HepG2 (cell line): Measurements from ENCODE around the gene UST. TPM values are rescaled to one million over a fixed set of nuclear protein-coding genes. Genes with fewer than 3 reads are reported as not detected.

Experiments
- ATAC-seq: fragments of 200-7000 bp; cut with Tn5 transposase; 3 replicates; pipeline ENCODE4 v1.9.1; 2020; ENCODE audit warnings: mild to moderate bottlenecking, moderate library complexity
- BruUV-seq: library from RNA; stranded (reverse); fragments of 400-500 nt; replicated peaks from 2 replicates; lab custom pipeline; 2021; lab: Mats Ljungman, UMichigan
- CTCF ChIA-PET: fragments of 300-600 bp; formaldehyde crosslinking; extraction: SDS; loops from one replicate; lab custom pipeline; 2021; ENCODE audit warnings: low total read pairs, inconsistent platforms, low intra/inter-chr PET ratio; lab: Yijun Ruan, JAX
- POLR2A ChIA-PET: fragments of 350-600 bp; sonication (Branson Sonifier 250); formaldehyde crosslinking; loops from one replicate; lab custom pipeline; 2020; ENCODE audit warnings: antibody characterized with exemption, inconsistent platforms; lab: Yijun Ruan, JAX
- DNase-seq: peaks from one replicate; pipeline ENCODE4 v3.0.0-alpha.2; 2015; ENCODE audit warnings: low spot score
- FAIRE-seq: peaks from 3 replicates; lab custom pipeline; 2011; peaks lifted over from hg19 to GRCh38; lab: Jason Lieb, UNC
- H2AFZ ChIP-seq: one replicate; pipeline ENCODE4 v1.6.1; 2011; ENCODE audit warnings: low read length, inconsistent platforms
- H3K27ac ChIP-seq: fragments of 300-600 bp; 3 replicates; pipeline ENCODE4 v1.8.0; 2011; ENCODE audit warnings: mixed run types, mild to moderate bottlenecking, mixed read lengths, low read length, inconsistent platforms; ENCODE audit not compliant: insufficient read depth; ENCODE audit errors: extremely low read length
- H3K27me3 ChIP-seq, 2 experiments: fragments of 200-600 bp in 1 of 2; 2 replicates in 1 of 2; 3 replicates in 1 of 2; pipeline versions ENCODE4 v1.6.0 to v1.8.0; 2011; ENCODE audit warnings: low read length in 2 of 2, mild to moderate bottlenecking in 2 of 2, moderate library complexity in 2 of 2, inconsistent platforms in 1 of 2; ENCODE audit not compliant: insufficient read depth in 2 of 2, control insufficient read depth in 1 of 2
- H3K36me3 ChIP-seq, 2 experiments: fragments of 200-600 bp in 1 of 2; replicated peaks in 1 of 2; 2 replicates in 1 of 2; 3 replicates in 1 of 2; pipeline versions ENCODE4 v1.5.1 to v1.8.0; 2011; ENCODE audit warnings: low read length in 2 of 2, inconsistent platforms in 1 of 2; ENCODE audit not compliant: insufficient read depth in 2 of 2, control insufficient read depth in 1 of 2
- H3K4me1 ChIP-seq: 2 replicates; pipeline ENCODE4 v1.5.1; 2012; ENCODE audit warnings: low read length, inconsistent platforms; ENCODE audit not compliant: insufficient read depth
- H3K4me2 ChIP-seq: 2 replicates; pipeline ENCODE4 v1.6.0; 2011; ENCODE audit warnings: low read depth, low read length, inconsistent platforms
- H3K4me3 ChIP-seq, 3 experiments: fragments of 200-600 bp in 1 of 3; sonication (generic), shearing (Covaris generic) in 1 of 3; replicated peaks in 1 of 3; 2 replicates each; pipeline ENCODE4 v1.5.1; 2011 to 2016; ENCODE audit warnings: low read length in 3 of 3, inconsistent platforms in 2 of 3, low read depth in 2 of 3, mild to moderate bottlenecking in 2 of 3, control low read depth in 1 of 3, mixed read lengths in 1 of 3; ENCODE audit not compliant: insufficient read depth in 1 of 3
- H3K79me2 ChIP-seq: one replicate; pipeline ENCODE4 v1.6.1; 2011; ENCODE audit warnings: low read length, inconsistent platforms; ENCODE audit not compliant: insufficient read depth
- H3K9ac ChIP-seq: 2 replicates; pipeline ENCODE4 v1.6.0; 2011; ENCODE audit warnings: mild to moderate bottlenecking, low read depth, low read length, inconsistent platforms; ENCODE audit not compliant: insufficient read depth
- H3K9me3 ChIP-seq: 2 replicates; pipeline ENCODE4 v1.5.1; 2012; ENCODE audit warnings: mild to moderate bottlenecking, low read length
- H4K20me1 ChIP-seq: 2 replicates; pipeline ENCODE4 v1.6.0; 2011; ENCODE audit warnings: inconsistent platforms, mild to moderate bottlenecking, low read length, moderate library complexity; ENCODE audit not compliant: insufficient read depth
- ARHGAP35 ChIP-seq: sonication (generic); formaldehyde crosslinking; IDR thresholded peaks from 2 replicates; pipeline ENCODE4 v1.9.0; 2022; ENCODE audit warnings: mild to moderate bottlenecking, inconsistent platforms, moderate library complexity, missing genetic modification reagents, borderline replicate concordance
- BATF2 ChIP-seq: sonication (generic); formaldehyde crosslinking; IDR thresholded peaks from 2 replicates; pipeline ENCODE4 v1.8.0; 2022; ENCODE audit warnings: mild to moderate bottlenecking, missing genetic modification reagents, moderate library complexity
- CREB3 ChIP-seq: sonication (generic); formaldehyde crosslinking; IDR thresholded peaks from 2 replicates; pipeline ENCODE4 v1.5.0; 2020; ENCODE audit warnings: missing genetic modification reagents
- E2F1 ChIP-seq: sonication (generic); formaldehyde crosslinking; IDR thresholded peaks from 2 replicates; pipeline ENCODE4 v1.5.0; 2020; ENCODE audit warnings: missing genetic modification reagents
- MXD4 ChIP-seq: IDR thresholded peaks from 2 replicates; pipeline ENCODE4 v1.6.1; 2016; ENCODE audit warnings: mild to moderate bottlenecking, missing biosample characterization, missing genetic modification reagents
- NR1H2 ChIP-seq: sonication (generic); formaldehyde crosslinking; IDR thresholded peaks from 2 replicates; pipeline ENCODE4 v1.8.1; 2022; ENCODE audit warnings: low read depth, missing genetic modification reagents, borderline replicate concordance
- NR2F6 ChIP-seq, 2 experiments: IDR thresholded peaks; 2 replicates each; pipeline ENCODE4 v1.6.1; 2016; ENCODE audit warnings: antibody characterized with exemption in 1 of 2, mild to moderate bottlenecking in 1 of 2
- PITX1 ChIP-seq: sonication (generic); formaldehyde crosslinking; IDR thresholded peaks from 2 replicates; pipeline ENCODE4 v1.5.1; 2020; ENCODE audit warnings: mild to moderate bottlenecking, missing genetic modification reagents
- POGK ChIP-seq: sonication (generic); formaldehyde crosslinking; conservative IDR thresholded peaks from 2 replicates; pipeline ENCODE4 v1.8.0; 2022; ENCODE audit warnings: mild to moderate bottlenecking, moderate library complexity, missing genetic modification reagents
- RBM39 ChIP-seq: fragments of 200-400 bp; formaldehyde crosslinking; IDR thresholded peaks from one replicate; pipeline ENCODE4 v1.6.1; 2018; ENCODE audit warnings: antibody characterized with exemption, mild to moderate bottlenecking, low read depth, low read length; ENCODE audit not compliant: poor library complexity, severe bottlenecking
- SMARCE1 ChIP-seq: fragments of 450-650 bp; IDR thresholded peaks from 2 replicates; pipeline ENCODE4 v1.6.1; 2017; ENCODE audit warnings: borderline replicate concordance
- SMC3 ChIP-seq: IDR thresholded peaks from 2 replicates; pipeline ENCODE4 v1.6.1; 2011; ENCODE audit warnings: low read length, improper control_type of control experiment
- SP4 ChIP-seq: sonication (generic); formaldehyde crosslinking; IDR thresholded peaks from 2 replicates; pipeline ENCODE4 v1.8.1; 2023; ENCODE audit warnings: mild to moderate bottlenecking, missing genetic modification reagents
- STAG1 ChIP-seq: sonication (generic); formaldehyde crosslinking; IDR thresholded peaks from 2 replicates; pipeline ENCODE4 v1.4.0; 2020; ENCODE audit warnings: missing genetic modification reagents
- ZBTB37 ChIP-seq: sonication (generic); formaldehyde crosslinking; IDR thresholded peaks from 2 replicates; pipeline ENCODE4 v1.4.0; 2020; ENCODE audit warnings: mild to moderate bottlenecking, missing genetic modification reagents
- ZFP62 ChIP-seq: sonication (generic); formaldehyde crosslinking; IDR thresholded peaks from 2 replicates; pipeline ENCODE4 v1.4.0; 2020; ENCODE audit warnings: missing genetic modification reagents
- ZNF383 ChIP-seq: sonication (generic); formaldehyde crosslinking; IDR thresholded peaks from 2 replicates; pipeline ENCODE4 v1.4.0; 2020; ENCODE audit warnings: missing genetic modification reagents, mild to moderate bottlenecking, borderline replicate concordance
- ZNF530 ChIP-seq: sonication (generic); formaldehyde crosslinking; IDR thresholded peaks from 2 replicates; pipeline ENCODE4 v1.5.0; 2020; ENCODE audit warnings: low read depth, mild to moderate bottlenecking, missing genetic modification reagents
- ZNF670 ChIP-seq: sonication (generic); formaldehyde crosslinking; IDR thresholded peaks from 2 replicates; pipeline ENCODE4 v1.8.0; 2022; ENCODE audit warnings: mild to moderate bottlenecking, missing genetic modification reagents, borderline replicate concordance
- WGBS: methylation state at CpG from one replicate; pipeline ENCODE4 v1.1.6; 2017; ENCODE audit warnings: low lambda C conversion rate; 5-methylcytosine and 5-hydroxymethylcytosine counted together
- in situ Hi-C: cut with HindIII; loops from 2 replicates; pipeline ENCODE4 v1.10.0; 2017; ENCODE audit warnings: low pct_unique_long_range_greater_than_20kb; ENCODE audit not compliant: extremely low pct_ligation_motif_present
- intact Hi-C: fragments of 100-400 bp; cut with micrococcal nuclease; formaldehyde crosslinking; loops from one replicate; pipeline ENCODE4 v1.10.0; 2022; ENCODE audit not compliant: unreplicated experiment
- polyA plus RNA-seq, 8 experiments: library from polyadenylated mRNA; depleted of rRNA in 3 of 8; stranded (reverse) in 7 of 8; unstranded in 1 of 8; fragments of >200 nt; fragmentation: Illumina TruSeq in 4 of 8; extraction: Trizol in 4 of 8; gene quantifications; 2 replicates each; pipeline versions ENCODE4 v1.2.1 to v1.2.3, GENCODE V29; 2011 to 2016; ENCODE audit warnings: low read depth in 4 of 8, missing spikeins in 1 of 8, mixed read lengths in 1 of 8; ENCODE audit not compliant: insufficient read depth in 1 of 8
- total RNA-seq, 5 experiments: library from RNA; depleted of rRNA; stranded (reverse); fragments of >200 nt; fragmentation: Illumina TruSeq; extraction: Trizol; gene quantifications; 2 replicates each; pipeline ENCODE4 v1.2.3, GENCODE V29; 2016; ENCODE audit warnings: low read depth in 1 of 5

UST gene
- total and polyA plus RNA-seq, 2 of the 13 experiments (the other 11 are each of a cell fraction or from before 2014, with no cell fraction given) = 0.27 TPM; not detected in 1

GRCh38 chr6:148973538-148974208 lies 226.8 kb downstream of the UST start:
- whole genome bisulfite sequencing = 5% methylated on average over 5 of the region's 5 CpGs
- in situ Hi-C loops = no loop called here
- H3K79me2 ChIP-seq = no peaks in the 10 kb centered on the region
- no peaks in the 10 kb centered on the region for H3K9me3 ChIP-seq
- no peak overlapping the region for H3K4me2 ChIP-seq
- no peak overlapping the region for H3K9ac ChIP-seq
- BruUV-seq = no TSS peak
- peaks cover 0 to 20% of the 10 kb centered on the region in 2 experiments; a peak in 2 of 5 replicates for H3K27me3 ChIP-seq
- intact Hi-C loops = no loop called here
- DNase-seq = no peak
- H3K4me3 ChIP-seq = no peak overlapping the region
- H3K36me3 ChIP-seq = no peaks in the 10 kb centered on the region
- H2AFZ ChIP-seq = no peak overlapping the region
- ChIA-PET POLR2A (no interaction called here), CTCF (interaction anchor here (1.0 to 1.2 kb wide), 2 partner anchors 396 to 414 kb away, joined by 3 to 6 read pairs; no protein-coding TSS in a partner anchor)
- H3K27ac ChIP-seq = no peak overlapping the region
- FAIRE-seq = peak; percentile 43
- H3K4me1 ChIP-seq = peaks cover 20% of the 10 kb centered on the region
- ATAC-seq = peak; percentile 51; the same call in 2 of the 3 replicates
- H4K20me1 ChIP-seq = no peaks in the 10 kb centered on the region
- TF ChIP-seq ZBTB37 (CRISPR knock-in tag) = no peak
- TF ChIP-seq PITX1 (CRISPR knock-in tag) = no peak
- TF ChIP-seq BATF2 (CRISPR knock-in tag) = no peak
- peak; percentile 65 for TF ChIP-seq STAG1
- TF ChIP-seq POGK = no peak
- no peak for TF ChIP-seq ZNF670 (CRISPR knock-in tag)
- no peak for TF ChIP-seq E2F1
- no peak for TF ChIP-seq ZFP62
- TF ChIP-seq MXD4 = no peak
- no peak for TF ChIP-seq ZNF530 (CRISPR knock-in tag)
- no peak for TF ChIP-seq NR2F6 (IDR thresholded peaks at IDR 0.05)
- no peak for TF ChIP-seq NR2F6 (CRISPR knock-in tag; IDR thresholded peaks at IDR 0.05)
- TF ChIP-seq RBM39 = no peak
- no peak for TF ChIP-seq ARHGAP35
- TF ChIP-seq SMC3 = peak; percentile 38; the same call in 1 of the 2 replicates
- TF ChIP-seq CREB3 (CRISPR knock-in tag) = no peak
- no peak for TF ChIP-seq SMARCE1
- TF ChIP-seq ZNF383 (CRISPR knock-in tag) = no peak
- TF ChIP-seq NR1H2 (CRISPR knock-in tag) = no peak
- TF ChIP-seq SP4 (CRISPR knock-in tag) = no peak
